KMS-11 (cell line): ENCODE results near the gene CHL1.

Experiments
- H2AFZ ChIP-seq: fragments of 200-600 bp; sonication (generic); 2 replicates; pipeline ENCODE4 v1.6.1; 2016; ENCODE audit warnings: antibody characterized with exemption, mixed run types, low read depth
- H3K27ac ChIP-seq: fragments of 200-600 bp; sonication (generic); 2 replicates; pipeline ENCODE4 v1.6.1; 2016; ENCODE audit warnings: mild to moderate bottlenecking, mixed run types
- H3K27me3 ChIP-seq: fragments of 200-600 bp; sonication (generic); 2 replicates; pipeline ENCODE4 v1.6.1; 2017; ENCODE audit warnings: mild to moderate bottlenecking, low read depth, mixed run types, moderate library complexity; ENCODE audit not compliant: insufficient read depth
- H3K36me3 ChIP-seq: fragments of 200-600 bp; sonication (generic); 2 replicates; pipeline ENCODE4 v1.6.1; 2017; ENCODE audit warnings: mild to moderate bottlenecking, mixed run types; ENCODE audit not compliant: insufficient read depth
- H3K4me1 ChIP-seq: fragments of 200-600 bp; sonication (generic); 2 replicates; pipeline ENCODE4 v1.6.1; 2016; ENCODE audit warnings: mild to moderate bottlenecking, low read depth, mixed run types; ENCODE audit not compliant: poor library complexity, severe bottlenecking
- H3K4me2 ChIP-seq: fragments of 200-600 bp; sonication (generic); 2 replicates; pipeline ENCODE4 v1.7.0; 2016; ENCODE audit warnings: mild to moderate bottlenecking, mixed run types
- H3K4me3 ChIP-seq: fragments of 200-600 bp; sonication (generic); IDR thresholded peaks from 2 replicates; pipeline ENCODE4 v1.6.1; 2017; ENCODE audit warnings: low read depth, low read length, mixed read lengths; ENCODE audit not compliant: insufficient read depth
- H3K79me2 ChIP-seq: fragments of 200-600 bp; sonication (generic); 2 replicates; pipeline ENCODE4 v1.6.1; 2016; ENCODE audit warnings: low read depth, mixed run types; ENCODE audit not compliant: insufficient read depth
- H3K9ac ChIP-seq: fragments of 200-600 bp; sonication (generic); 2 replicates; pipeline ENCODE4 v1.6.1; 2016; ENCODE audit warnings: mild to moderate bottlenecking, mixed run types
- H4K20me1 ChIP-seq: fragments of 200-600 bp; sonication (generic); 2 replicates; pipeline ENCODE4 v1.6.1; 2016; ENCODE audit warnings: mild to moderate bottlenecking, mixed run types; ENCODE audit not compliant: insufficient read depth
- CTCF ChIP-seq: fragments of 200-600 bp; sonication (generic); conservative IDR thresholded peaks from 2 replicates; pipeline ENCODE4 v1.6.1; 2017; ENCODE audit warnings: low read depth, mild to moderate bottlenecking, antibody characterized with exemption, low read length, moderate library complexity, mixed read lengths

Gene CHL1

DNA sequence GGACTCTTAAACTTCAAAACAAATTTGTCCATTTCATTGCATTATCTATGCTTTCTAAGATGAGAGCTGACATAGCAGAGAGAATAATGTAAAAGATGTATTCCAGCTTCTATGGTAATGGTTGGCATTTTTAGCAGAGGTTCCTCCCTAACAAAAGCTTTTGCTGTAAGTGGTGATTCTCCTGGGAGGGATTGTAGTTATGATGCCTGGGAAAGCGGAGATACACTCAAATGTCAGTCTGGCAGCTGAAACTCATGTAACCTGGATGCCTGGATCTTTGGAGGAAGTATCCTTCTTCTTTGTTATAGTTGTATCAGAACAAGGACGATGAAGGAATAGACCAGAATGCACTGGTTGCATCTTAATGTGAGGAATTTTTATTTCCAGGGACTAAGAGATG lies 7.5 kb downstream of the CHL1 start:
- Histone ChIP-seq H3K27ac (no peak overlapping the region), H3K27me3 (no peaks in the 10 kb centered on the region), H3K36me3 (no peaks in the 10 kb centered on the region), H3K9ac (no peak overlapping the region), H3K4me2 (no peak overlapping the region), H3K4me3 (no peak overlapping the region), H3K79me2 (no peaks in the 10 kb centered on the region), H2AFZ (no peak overlapping the region), H4K20me1 (no peaks in the 10 kb centered on the region), H3K4me1 (no peaks in the 10 kb centered on the region)
- TF ChIP-seq CTCF: no peak

DNA sequence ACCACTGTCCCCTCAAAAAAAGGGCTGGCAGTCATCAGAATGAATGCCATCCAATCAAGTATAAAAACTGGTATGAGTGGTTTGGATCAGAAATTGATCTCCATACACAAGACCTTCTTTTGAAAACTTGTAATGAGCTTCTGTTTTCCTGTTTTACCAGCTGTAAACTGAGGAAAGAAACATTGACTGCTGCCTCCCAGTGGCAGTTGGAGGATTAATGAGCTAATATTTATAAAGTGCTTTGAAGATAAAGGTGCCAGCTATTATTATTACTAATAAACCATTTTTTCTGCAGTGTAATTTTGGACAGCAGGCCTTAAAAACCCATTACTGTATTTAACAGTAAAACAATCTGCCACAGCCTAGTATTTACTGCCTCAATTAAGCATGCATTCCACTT lies 11.4 kb downstream of the CHL1 start:
- no peaks in the 10 kb centered on the region for H3K4me1 ChIP-seq
- H3K36me3 ChIP-seq: no peaks in the 10 kb centered on the region
- no peak overlapping the region for H3K27ac ChIP-seq
- no peak overlapping the region for H3K9ac ChIP-seq
- H2AFZ ChIP-seq: no peak overlapping the region
- H3K4me3 ChIP-seq: no peak overlapping the region
- no peak for TF ChIP-seq CTCF
- H3K27me3 ChIP-seq: no peaks in the 10 kb centered on the region
- H3K4me2 ChIP-seq: no peak overlapping the region
- no peaks in the 10 kb centered on the region for H4K20me1 ChIP-seq
- no peaks in the 10 kb centered on the region for H3K79me2 ChIP-seq

DNA sequence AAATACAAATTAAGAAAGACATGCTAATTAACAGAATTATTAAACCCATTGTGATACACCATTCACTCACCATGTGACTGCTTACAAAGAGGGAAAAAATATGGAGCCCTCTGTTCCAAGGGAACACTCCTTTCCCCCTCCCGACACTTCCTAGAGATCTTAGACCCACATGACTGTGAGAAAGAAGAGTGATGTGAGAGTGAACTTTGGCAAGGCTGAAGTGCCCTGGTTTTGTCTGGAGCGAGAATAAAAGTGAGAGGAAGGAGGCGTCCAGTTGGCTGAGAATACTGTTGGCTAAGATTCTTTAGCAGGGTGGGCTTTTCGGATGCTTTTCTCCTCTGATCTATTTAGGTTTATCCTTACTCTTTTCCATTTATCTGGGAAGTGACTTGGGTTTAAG lies 14.1 kb downstream of the CHL1 start:
- H3K36me3 ChIP-seq: no peaks in the 10 kb centered on the region
- H3K27ac ChIP-seq: no peak overlapping the region
- H3K4me2 ChIP-seq: no peak overlapping the region
- H3K79me2 ChIP-seq: no peaks in the 10 kb centered on the region
- H3K4me3 ChIP-seq: no peak overlapping the region
- no peaks in the 10 kb centered on the region for H3K27me3 ChIP-seq
- no peak for TF ChIP-seq CTCF
- H4K20me1 ChIP-seq: no peaks in the 10 kb centered on the region
- no peaks in the 10 kb centered on the region for H3K4me1 ChIP-seq
- no peak overlapping the region for H2AFZ ChIP-seq
- no peak overlapping the region for H3K9ac ChIP-seq

GRCh38 chr3:212432-212831 lies 15.9 kb downstream of the CHL1 start:
- H4K20me1 ChIP-seq: no peaks in the 10 kb centered on the region
- no peak overlapping the region for H2AFZ ChIP-seq
- no peaks in the 10 kb centered on the region for H3K27me3 ChIP-seq
- TF ChIP-seq CTCF: no peak
- no peak overlapping the region for H3K4me3 ChIP-seq
- H3K9ac ChIP-seq: no peak overlapping the region
- no peaks in the 10 kb centered on the region for H3K79me2 ChIP-seq
- H3K4me1 ChIP-seq: no peaks in the 10 kb centered on the region
- H3K4me2 ChIP-seq: no peak overlapping the region
- H3K36me3 ChIP-seq: no peaks in the 10 kb centered on the region
- no peak overlapping the region for H3K27ac ChIP-seq
